SH-SY5Y (cell line): ENCODE results near the gene DST.

ENCODE experiments used
- GATA2 ChIP-seq: IDR thresholded peaks from 2 replicates; pipeline ENCODE4 v1.6.1; 2011; ENCODE audit warnings: mild to moderate bottlenecking, low read depth, low read length
- GATA3 ChIP-seq: IDR thresholded peaks from 2 replicates; pipeline ENCODE4 v1.6.1; 2011; ENCODE audit warnings: low read depth, mild to moderate bottlenecking, low read length, moderate library complexity

DNA sequence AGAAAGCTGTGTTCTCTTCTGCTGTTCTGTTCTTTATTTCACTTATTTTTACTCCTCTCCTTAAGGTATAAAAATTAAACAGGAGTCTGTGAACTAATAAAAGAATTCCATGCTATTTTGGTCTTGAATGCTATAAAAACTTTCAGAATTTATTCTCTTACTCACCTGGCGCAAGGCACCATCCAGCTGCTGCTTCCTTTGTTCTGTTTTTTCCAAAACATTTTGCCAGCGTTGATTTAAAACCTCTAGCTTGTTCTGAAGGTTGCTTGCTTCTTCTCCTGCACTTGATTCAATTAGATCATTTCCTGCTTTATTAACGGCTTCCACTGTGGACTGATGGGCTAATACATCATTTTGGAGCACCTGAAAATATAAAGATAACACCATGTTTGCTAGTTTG is 145.0 kb downstream of the DST start:
- TF ChIP-seq GATA2, result no peak
- no peak for TF ChIP-seq GATA3
